GM23338 (cell line): ENCODE results near the gene OSBPL1A. TPM values are rescaled to one million over a fixed set of nuclear protein-coding genes. Genes with fewer than 3 reads are reported as not detected.

Experiments used
- ATAC-seq: fragments of 200-7000 bp; cut with Tn5 transposase; 3 replicates; pipeline ENCODE4 v1.9.1; 2020
- DNase-seq: peaks from one replicate; pipeline ENCODE4 v3.0.0-alpha.2; 2015; ENCODE audit warnings: low spot score
- H2AFZ ChIP-seq: fragments of 200-600 bp; sonication (generic); 2 replicates; pipeline ENCODE4 v1.8.0; 2016; ENCODE audit warnings: antibody characterized with exemption, mild to moderate bottlenecking, moderate library complexity
- H3F3A ChIP-seq: fragments of 200-600 bp; sonication (generic); replicated peaks from 2 replicates; pipeline ENCODE4 v1.8.0; 2017; ENCODE audit warnings: antibody characterized with exemption, mixed run types, low read depth
- H3K27ac ChIP-seq: fragments of 200-600 bp; sonication (generic); 2 replicates; pipeline ENCODE4 v1.6.1; 2016; ENCODE audit warnings: low read depth
- H3K27me3 ChIP-seq: fragments of 200-600 bp; sonication (generic); 2 replicates; pipeline ENCODE4 v1.8.0; 2016; ENCODE audit warnings: mild to moderate bottlenecking, mixed run types, moderate library complexity; ENCODE audit not compliant: insufficient read depth
- H3K36me3 ChIP-seq: fragments of 200-600 bp; sonication (generic); 2 replicates; pipeline ENCODE4 v1.8.0; 2016; ENCODE audit warnings: mild to moderate bottlenecking; ENCODE audit not compliant: insufficient read depth
- H3K4me1 ChIP-seq: fragments of 200-600 bp; sonication (generic); 2 replicates; pipeline ENCODE4 v1.8.0; 2016; ENCODE audit warnings: mild to moderate bottlenecking, moderate library complexity; ENCODE audit not compliant: insufficient read depth
- H3K4me2 ChIP-seq: fragments of 200-600 bp; sonication (generic); 2 replicates; pipeline ENCODE4 v1.7.1; 2017; ENCODE audit warnings: mixed run types
- H3K4me3 ChIP-seq: fragments of 200-600 bp; sonication (generic); 2 replicates; pipeline ENCODE4 v1.6.1; 2016; ENCODE audit warnings: mixed run types
- H3K79me2 ChIP-seq: fragments of 200-600 bp; sonication (generic); replicated peaks from 2 replicates; pipeline ENCODE4 v1.8.0; 2017; ENCODE audit warnings: mild to moderate bottlenecking; ENCODE audit not compliant: insufficient read depth
- H3K9me2 ChIP-seq: fragments of 200-600 bp; sonication (generic); 2 replicates; pipeline ENCODE4 v1.8.0; 2017; ENCODE audit not compliant: insufficient read depth
- H4K20me1 ChIP-seq: fragments of 200-600 bp; sonication (generic); replicated peaks from 2 replicates; pipeline ENCODE4 v1.8.0; 2017; ENCODE audit warnings: mild to moderate bottlenecking; ENCODE audit not compliant: insufficient read depth
- H3K27ac Mint-ChIP-seq: 2 replicates; pipeline ENCODE4 v1.8.0; 2020; ENCODE audit warnings: inconsistent platforms, mild to moderate bottlenecking, moderate library complexity, mixed read lengths
- H3K27me3 Mint-ChIP-seq: 3 replicates; pipeline ENCODE4 v1.8.0; 2022; ENCODE audit warnings: low read depth, mild to moderate bottlenecking, moderate library complexity, mixed read lengths, inconsistent platforms; ENCODE audit not compliant: insufficient read depth, poor library complexity
- H3K36me3 Mint-ChIP-seq: 3 replicates; pipeline ENCODE4 v1.8.0; 2021; ENCODE audit warnings: low read depth, mild to moderate bottlenecking, inconsistent platforms, moderate library complexity, mixed read lengths
- H3K4me1 Mint-ChIP-seq: 3 replicates; pipeline ENCODE4 v1.8.0; 2020; ENCODE audit warnings: mild to moderate bottlenecking, inconsistent platforms, mixed read lengths
- H3K4me3 Mint-ChIP-seq: 3 replicates; pipeline ENCODE4 v1.8.0; 2021; ENCODE audit warnings: moderate library complexity, mild to moderate bottlenecking, inconsistent platforms, mixed read lengths
- H3K9me3 Mint-ChIP-seq: 3 replicates; pipeline ENCODE4 v1.8.0; 2020; ENCODE audit warnings: moderate library complexity, mild to moderate bottlenecking, inconsistent platforms, mixed read lengths
- CREB1 ChIP-seq: fragments of 250-450 bp; sonication (Bioruptor Pico); IDR thresholded peaks from 2 replicates; pipeline ENCODE4 v1.5.0; 2020; ENCODE audit warnings: low read depth, mild to moderate bottlenecking, moderate library complexity
- EZH2 ChIP-seq: fragments of 200-600 bp; sonication (generic); IDR thresholded peaks from one replicate; pipeline ENCODE4 v1.8.0; 2017; ENCODE audit warnings: antibody characterized with exemption, mild to moderate bottlenecking, low read depth; ENCODE audit not compliant: unreplicated experiment
- EZH2phosphoT487 ChIP-seq: fragments of 200-600 bp; sonication (generic); IDR thresholded peaks from one replicate; pipeline ENCODE4 v1.8.1; 2018; ENCODE audit warnings: antibody characterized with exemption; ENCODE audit not compliant: unreplicated experiment
- JUNB ChIP-seq: IDR thresholded peaks from one replicate; pipeline ENCODE4 v1.6.1; 2016; ENCODE audit warnings: antibody characterized with exemption; ENCODE audit not compliant: unreplicated experiment
- NANOG ChIP-seq: IDR thresholded peaks from 2 replicates; pipeline ENCODE4 v1.6.1; 2016; ENCODE audit warnings: antibody characterized with exemption, borderline replicate concordance
- POLR2AphosphoS5 ChIP-seq: IDR thresholded peaks from 2 replicates; pipeline ENCODE4 v1.6.1; 2016; ENCODE audit warnings: antibody characterized with exemption, low read depth
- STAT1 ChIP-seq: IDR thresholded peaks from one replicate; pipeline ENCODE4 v1.6.1; 2016; ENCODE audit warnings: antibody characterized with exemption; ENCODE audit not compliant: unreplicated experiment
- ZNF114 ChIP-seq: fragments of 250-450 bp; sonication (Bioruptor Pico); IDR thresholded peaks from 2 replicates; pipeline ENCODE4 v1.5.0; 2020; ENCODE audit warnings: mild to moderate bottlenecking, moderate library complexity
- ZNF331 ChIP-seq: fragments of 250-450 bp; sonication (Bioruptor Pico); IDR thresholded peaks from 2 replicates; pipeline ENCODE4 v1.5.0; 2020; ENCODE audit warnings: low read depth, mild to moderate bottlenecking, moderate library complexity
- polyA plus RNA-seq: library from polyadenylated mRNA; unstranded; fragments of >200 nt; fragmentation: Nextera tagmentation; extraction: Ambion mirVana; gene quantifications from 2 replicates; pipeline ENCODE4 v1.2.1, GENCODE V29; 2016
- total RNA-seq: library from RNA; depleted of rRNA; stranded (reverse); fragments of >200 nt; shearing (Covaris generic); gene quantifications from 2 replicates; pipeline ENCODE4 v1.2.3, GENCODE V29; 2014
- TF ChIP-seq, protein P1 (sequence below), 2 experiments: fragments of 200-600 bp in 1 of 2; sonication (generic) in 1 of 2; conservative IDR thresholded peaks; 2 replicates each; pipeline versions ENCODE4 v1.5.1 to v1.6.1; 2016 to 2017; ENCODE audit warnings: antibody characterized with exemption in 2 of 2, low read depth in 2 of 2, mild to moderate bottlenecking in 2 of 2, moderate library complexity in 1 of 2
- TF ChIP-seq, protein P2 (sequence below): fragments of 250-450 bp; sonication (Bioruptor Pico); IDR thresholded peaks from 2 replicates; pipeline ENCODE4 v1.5.0; 2020; ENCODE audit warnings: mild to moderate bottlenecking, moderate library complexity
- TF ChIP-seq, protein P3 (sequence below): IDR thresholded peaks from 2 replicates; pipeline ENCODE4 v1.6.1; 2016; ENCODE audit warnings: antibody characterized with exemption
- TF ChIP-seq, protein P4 (sequence below): IDR thresholded peaks from one replicate; pipeline ENCODE4 v1.6.1; 2018; ENCODE audit warnings: antibody characterized with exemption; ENCODE audit not compliant: unreplicated experiment

OSBPL1A gene
- total and polyA plus RNA-seq, 2 experiments from 2014 or later: 55.6 to 71.4 TPM

DNA sequence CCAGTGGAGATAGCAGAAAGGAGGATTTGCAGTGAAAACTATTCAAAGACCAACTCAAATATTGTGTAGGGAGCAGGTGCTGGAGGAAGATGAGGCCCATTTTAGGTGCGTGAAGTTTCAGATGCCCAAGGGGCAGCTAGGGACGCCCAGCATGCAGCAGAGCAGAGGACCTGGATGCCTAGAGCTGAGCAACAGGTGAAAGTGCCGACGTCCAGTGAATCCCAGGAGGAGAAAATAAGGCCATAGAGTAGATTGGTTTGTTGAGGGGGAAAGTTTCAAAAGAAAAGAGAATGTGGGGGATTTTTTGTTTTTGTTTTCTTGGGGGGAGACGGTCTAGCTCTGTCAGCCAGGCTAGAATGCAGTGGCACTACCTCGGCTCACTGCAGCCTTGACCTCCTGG, 53.1 kb downstream of the OSBPL1A start (continued):
- no peak for TF ChIP-seq CREB1
- TF ChIP-seq ZNF331 (CRISPR knock-in tag): no peak
- TF ChIP-seq JUNB: no peak

DNA sequence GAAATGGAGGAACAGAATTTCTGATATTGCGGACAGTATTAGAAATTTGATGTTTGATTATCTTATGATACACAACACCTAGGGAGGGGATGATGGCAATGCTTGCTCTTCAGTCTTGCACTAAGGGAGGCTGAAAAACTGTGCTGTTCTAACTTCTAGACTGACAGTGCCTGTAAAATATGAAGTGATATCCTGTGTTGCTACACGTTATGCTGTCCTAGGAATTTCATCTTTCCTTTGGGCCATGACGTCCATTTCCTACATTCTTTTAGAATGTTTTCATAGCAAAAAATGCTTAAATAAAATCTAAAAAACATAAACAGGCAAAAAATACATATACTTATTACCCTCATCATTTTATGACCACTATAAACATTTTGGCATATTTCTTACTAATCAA, 55.3 kb downstream of the OSBPL1A start:
- H3K27ac Mint-ChIP-seq: no peak overlapping the region
- Histone ChIP-seq H3K27me3 (no peaks in the 10 kb centered on the region), H3F3A (no peaks in the 10 kb centered on the region), H3K9me2 (no peaks in the 10 kb centered on the region), H3K4me1 (no peaks in the 10 kb centered on the region), H3K79me2 (no peaks in the 10 kb centered on the region), H3K27ac (no peak overlapping the region), H2AFZ (no peak overlapping the region), H3K4me3 (no peak overlapping the region), H3K4me2 (no peak overlapping the region), H4K20me1 (peaks cover 7% of the 10 kb centered on the region; the same call in 1 of the 2 replicates), H3K36me3 (no peaks in the 10 kb centered on the region)
- H3K4me1 Mint-ChIP-seq: no peaks in the 10 kb centered on the region
- no peak overlapping the region for H3K4me3 Mint-ChIP-seq
- DNase-seq: no peak
- peaks cover 4% of the 10 kb centered on the region for H3K27me3 Mint-ChIP-seq
- no peaks in the 10 kb centered on the region; the same call in 2 of the 3 replicates for H3K36me3 Mint-ChIP-seq
- TF ChIP-seq, protein P1, sequence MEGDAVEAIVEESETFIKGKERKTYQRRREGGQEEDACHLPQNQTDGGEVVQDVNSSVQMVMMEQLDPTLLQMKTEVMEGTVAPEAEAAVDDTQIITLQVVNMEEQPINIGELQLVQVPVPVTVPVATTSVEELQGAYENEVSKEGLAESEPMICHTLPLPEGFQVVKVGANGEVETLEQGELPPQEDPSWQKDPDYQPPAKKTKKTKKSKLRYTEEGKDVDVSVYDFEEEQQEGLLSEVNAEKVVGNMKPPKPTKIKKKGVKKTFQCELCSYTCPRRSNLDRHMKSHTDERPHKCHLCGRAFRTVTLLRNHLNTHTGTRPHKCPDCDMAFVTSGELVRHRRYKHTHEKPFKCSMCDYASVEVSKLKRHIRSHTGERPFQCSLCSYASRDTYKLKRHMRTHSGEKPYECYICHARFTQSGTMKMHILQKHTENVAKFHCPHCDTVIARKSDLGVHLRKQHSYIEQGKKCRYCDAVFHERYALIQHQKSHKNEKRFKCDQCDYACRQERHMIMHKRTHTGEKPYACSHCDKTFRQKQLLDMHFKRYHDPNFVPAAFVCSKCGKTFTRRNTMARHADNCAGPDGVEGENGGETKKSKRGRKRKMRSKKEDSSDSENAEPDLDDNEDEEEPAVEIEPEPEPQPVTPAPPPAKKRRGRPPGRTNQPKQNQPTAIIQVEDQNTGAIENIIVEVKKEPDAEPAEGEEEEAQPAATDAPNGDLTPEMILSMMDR (conservative IDR thresholded peaks at IDR 0.05; ENCODE audit: low read depth in 2 of 2): no peak
- TF ChIP-seq EZH2phosphoT487 (no peak), ZNF114 (CRISPR knock-in tag) (no peak), EZH2 (no peak), JUNB (no peak), NANOG (no peak), ZNF331 (CRISPR knock-in tag) (no peak), CREB1 (no peak), POLR2AphosphoS5 (no peak), STAT1 (no peak)
- TF ChIP-seq, protein P2, sequence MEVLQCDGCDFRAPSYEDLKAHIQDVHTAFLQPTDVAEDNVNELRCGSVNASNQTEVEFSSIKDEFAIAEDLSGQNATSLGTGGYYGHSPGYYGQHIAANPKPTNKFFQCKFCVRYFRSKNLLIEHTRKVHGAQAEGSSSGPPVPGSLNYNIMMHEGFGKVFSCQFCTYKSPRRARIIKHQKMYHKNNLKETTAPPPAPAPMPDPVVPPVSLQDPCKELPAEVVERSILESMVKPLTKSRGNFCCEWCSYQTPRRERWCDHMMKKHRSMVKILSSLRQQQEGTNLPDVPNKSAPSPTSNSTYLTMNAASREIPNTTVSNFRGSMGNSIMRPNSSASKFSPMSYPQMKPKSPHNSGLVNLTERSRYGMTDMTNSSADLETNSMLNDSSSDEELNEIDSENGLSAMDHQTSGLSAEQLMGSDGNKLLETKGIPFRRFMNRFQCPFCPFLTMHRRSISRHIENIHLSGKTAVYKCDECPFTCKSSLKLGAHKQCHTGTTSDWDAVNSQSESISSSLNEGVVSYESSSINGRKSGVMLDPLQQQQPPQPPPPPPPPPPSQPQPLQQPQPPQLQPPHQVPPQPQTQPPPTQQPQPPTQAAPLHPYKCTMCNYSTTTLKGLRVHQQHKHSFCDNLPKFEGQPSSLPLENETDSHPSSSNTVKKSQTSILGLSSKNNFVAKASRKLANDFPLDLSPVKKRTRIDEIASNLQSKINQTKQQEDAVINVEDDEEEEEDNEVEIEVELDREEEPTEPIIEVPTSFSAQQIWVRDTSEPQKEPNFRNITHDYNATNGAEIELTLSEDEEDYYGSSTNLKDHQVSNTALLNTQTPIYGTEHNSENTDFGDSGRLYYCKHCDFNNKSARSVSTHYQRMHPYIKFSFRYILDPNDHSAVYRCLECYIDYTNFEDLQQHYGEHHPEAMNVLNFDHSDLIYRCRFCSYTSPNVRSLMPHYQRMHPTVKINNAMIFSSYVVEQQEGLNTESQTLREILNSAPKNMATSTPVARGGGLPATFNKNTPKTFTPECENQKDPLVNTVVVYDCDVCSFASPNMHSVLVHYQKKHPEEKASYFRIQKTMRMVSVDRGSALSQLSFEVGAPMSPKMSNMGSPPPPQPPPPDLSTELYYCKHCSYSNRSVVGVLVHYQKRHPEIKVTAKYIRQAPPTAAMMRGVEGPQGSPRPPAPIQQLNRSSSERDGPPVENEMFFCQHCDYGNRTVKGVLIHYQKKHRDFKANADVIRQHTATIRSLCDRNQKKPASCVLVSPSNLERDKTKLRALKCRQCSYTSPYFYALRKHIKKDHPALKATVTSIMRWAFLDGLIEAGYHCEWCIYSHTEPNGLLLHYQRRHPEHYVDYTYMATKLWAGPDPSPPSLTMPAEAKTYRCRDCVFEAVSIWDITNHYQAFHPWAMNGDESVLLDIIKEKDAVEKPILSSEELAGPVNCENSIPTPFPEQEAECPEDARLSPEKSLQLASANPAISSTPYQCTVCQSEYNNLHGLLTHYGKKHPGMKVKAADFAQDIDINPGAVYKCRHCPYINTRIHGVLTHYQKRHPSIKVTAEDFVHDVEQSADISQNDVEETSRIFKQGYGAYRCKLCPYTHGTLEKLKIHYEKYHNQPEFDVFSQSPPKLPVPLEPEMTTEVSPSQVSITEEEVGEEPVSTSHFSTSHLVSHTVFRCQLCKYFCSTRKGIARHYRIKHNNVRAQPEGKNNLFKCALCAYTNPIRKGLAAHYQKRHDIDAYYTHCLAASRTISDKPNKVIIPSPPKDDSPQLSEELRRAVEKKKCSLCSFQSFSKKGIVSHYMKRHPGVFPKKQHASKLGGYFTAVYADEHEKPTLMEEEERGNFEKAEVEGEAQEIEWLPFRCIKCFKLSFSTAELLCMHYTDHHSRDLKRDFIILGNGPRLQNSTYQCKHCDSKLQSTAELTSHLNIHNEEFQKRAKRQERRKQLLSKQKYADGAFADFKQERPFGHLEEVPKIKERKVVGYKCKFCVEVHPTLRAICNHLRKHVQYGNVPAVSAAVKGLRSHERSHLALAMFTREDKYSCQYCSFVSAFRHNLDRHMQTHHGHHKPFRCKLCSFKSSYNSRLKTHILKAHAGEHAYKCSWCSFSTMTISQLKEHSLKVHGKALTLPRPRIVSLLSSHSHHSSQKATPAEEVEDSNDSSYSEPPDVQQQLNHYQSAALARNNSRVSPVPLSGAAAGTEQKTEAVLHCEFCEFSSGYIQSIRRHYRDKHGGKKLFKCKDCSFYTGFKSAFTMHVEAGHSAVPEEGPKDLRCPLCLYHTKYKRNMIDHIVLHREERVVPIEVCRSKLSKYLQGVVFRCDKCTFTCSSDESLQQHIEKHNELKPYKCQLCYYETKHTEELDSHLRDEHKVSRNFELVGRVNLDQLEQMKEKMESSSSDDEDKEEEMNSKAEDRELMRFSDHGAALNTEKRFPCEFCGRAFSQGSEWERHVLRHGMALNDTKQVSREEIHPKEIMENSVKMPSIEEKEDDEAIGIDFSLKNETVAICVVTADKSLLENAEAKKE: no peak
- TF ChIP-seq, protein P3, sequence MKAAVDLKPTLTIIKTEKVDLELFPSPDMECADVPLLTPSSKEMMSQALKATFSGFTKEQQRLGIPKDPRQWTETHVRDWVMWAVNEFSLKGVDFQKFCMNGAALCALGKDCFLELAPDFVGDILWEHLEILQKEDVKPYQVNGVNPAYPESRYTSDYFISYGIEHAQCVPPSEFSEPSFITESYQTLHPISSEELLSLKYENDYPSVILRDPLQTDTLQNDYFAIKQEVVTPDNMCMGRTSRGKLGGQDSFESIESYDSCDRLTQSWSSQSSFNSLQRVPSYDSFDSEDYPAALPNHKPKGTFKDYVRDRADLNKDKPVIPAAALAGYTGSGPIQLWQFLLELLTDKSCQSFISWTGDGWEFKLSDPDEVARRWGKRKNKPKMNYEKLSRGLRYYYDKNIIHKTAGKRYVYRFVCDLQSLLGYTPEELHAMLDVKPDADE: no peak
- TF ChIP-seq, protein P4, sequence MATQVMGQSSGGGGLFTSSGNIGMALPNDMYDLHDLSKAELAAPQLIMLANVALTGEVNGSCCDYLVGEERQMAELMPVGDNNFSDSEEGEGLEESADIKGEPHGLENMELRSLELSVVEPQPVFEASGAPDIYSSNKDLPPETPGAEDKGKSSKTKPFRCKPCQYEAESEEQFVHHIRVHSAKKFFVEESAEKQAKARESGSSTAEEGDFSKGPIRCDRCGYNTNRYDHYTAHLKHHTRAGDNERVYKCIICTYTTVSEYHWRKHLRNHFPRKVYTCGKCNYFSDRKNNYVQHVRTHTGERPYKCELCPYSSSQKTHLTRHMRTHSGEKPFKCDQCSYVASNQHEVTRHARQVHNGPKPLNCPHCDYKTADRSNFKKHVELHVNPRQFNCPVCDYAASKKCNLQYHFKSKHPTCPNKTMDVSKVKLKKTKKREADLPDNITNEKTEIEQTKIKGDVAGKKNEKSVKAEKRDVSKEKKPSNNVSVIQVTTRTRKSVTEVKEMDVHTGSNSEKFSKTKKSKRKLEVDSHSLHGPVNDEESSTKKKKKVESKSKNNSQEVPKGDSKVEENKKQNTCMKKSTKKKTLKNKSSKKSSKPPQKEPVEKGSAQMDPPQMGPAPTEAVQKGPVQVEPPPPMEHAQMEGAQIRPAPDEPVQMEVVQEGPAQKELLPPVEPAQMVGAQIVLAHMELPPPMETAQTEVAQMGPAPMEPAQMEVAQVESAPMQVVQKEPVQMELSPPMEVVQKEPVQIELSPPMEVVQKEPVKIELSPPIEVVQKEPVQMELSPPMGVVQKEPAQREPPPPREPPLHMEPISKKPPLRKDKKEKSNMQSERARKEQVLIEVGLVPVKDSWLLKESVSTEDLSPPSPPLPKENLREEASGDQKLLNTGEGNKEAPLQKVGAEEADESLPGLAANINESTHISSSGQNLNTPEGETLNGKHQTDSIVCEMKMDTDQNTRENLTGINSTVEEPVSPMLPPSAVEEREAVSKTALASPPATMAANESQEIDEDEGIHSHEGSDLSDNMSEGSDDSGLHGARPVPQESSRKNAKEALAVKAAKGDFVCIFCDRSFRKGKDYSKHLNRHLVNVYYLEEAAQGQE: no peak
- no peak for ATAC-seq
- H3K9me3 Mint-ChIP-seq: no peaks in the 10 kb centered on the region
